GM18499 (cell line): ENCODE measurements around the gene IFNB1.

Experiments
- ATAC-seq: cut with Tn5 transposase; IDR thresholded peaks from one replicate; pipeline ENCODE4 v1.9.1; 2021; ENCODE audit warnings: moderate number of reproducible peaks; ENCODE audit not compliant: insufficient read depth, unreplicated experiment

The IFNB1 gene

DNA sequence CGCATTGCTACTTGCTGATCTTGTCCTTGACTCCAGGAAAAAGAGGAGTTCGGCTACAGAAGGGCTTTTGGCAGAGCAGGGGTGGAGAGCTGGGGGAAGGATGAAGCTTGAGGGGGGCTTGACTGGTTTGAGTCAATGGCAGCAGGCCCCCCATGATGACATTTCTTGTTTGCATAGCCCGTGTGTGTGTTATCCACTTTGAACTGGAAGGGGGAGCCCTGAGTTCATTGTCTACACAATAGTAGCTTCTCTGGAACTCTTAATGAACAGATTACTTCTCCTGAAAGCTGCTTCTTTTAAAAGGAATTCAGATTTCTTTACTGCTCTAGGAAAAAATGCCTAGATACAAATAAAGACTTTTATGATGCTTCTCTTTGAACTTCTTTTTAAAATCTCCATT, 2.3 kb downstream of the IFNB1 start:
- no peak for ATAC-seq

DNA sequence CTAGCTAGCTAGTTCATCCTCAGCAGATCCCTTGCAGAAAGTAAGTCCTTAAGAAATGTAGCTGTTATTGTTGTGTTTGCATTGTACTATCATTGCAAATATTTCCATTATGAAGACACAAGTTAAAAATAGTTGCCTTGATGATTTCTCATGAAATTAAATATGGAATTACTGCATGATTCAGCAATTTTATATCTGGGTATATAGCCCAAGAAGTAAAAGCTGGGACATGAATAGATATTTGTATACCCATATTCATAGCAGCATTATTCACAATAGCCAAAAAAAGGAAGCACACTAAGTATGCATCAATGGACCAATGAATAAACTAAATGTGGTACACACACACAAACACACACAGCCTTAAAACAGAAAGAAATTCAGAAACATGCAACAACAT, 6.8 kb downstream of the IFNB1 start:
- ATAC-seq, result no peak

DNA sequence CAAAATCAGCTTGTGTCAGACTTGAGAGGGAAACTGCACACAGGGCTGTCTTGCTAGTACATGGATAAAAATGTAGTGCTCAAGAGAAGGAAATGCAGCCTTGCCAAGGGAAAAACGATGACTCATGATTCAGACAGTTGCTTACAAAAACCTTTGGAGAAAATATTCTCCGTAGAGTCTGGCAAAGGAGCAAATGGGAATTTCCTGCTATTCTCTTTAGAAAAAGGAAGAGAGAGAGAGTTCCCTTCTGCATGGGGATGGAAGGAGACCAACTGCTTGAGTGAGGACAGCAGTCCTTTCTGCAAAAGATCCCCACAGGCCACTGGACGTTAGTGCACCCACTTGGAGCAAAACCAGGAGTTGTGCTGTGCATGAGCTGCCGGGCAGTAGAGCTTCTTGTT, 7.6 kb downstream of the IFNB1 start:
- ATAC-seq, result no peak

DNA sequence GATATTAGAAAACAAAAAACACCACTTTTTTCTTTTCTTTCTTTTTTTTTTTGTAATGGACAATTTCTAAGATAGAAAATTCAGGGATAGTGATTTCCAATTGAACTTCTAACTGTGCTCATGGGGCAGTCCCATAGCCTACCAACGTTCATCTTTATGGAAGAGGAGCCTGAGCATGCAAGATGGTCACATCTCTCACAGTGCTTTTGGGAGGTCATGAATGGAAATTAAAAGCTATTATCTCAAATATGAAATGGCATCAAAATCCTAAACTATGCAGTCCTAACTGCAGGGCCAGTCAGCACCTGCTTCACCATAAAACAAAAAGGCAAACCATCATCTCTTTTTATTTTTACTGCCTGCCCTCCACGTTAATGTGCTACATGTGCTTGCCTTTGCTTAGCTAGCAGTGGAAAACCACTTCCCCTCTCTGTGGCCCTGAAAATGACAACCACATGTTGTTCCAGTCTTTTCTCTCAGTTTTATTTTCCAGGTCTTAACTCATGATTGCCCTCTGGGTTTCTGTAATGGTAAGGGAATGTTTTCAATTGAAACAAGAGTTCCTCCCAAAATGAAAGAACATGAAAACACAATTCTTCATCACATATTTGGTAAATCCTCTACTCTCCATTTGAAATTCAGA, 16.7 kb downstream of the IFNB1 start:
- ATAC-seq, result no peak

DNA sequence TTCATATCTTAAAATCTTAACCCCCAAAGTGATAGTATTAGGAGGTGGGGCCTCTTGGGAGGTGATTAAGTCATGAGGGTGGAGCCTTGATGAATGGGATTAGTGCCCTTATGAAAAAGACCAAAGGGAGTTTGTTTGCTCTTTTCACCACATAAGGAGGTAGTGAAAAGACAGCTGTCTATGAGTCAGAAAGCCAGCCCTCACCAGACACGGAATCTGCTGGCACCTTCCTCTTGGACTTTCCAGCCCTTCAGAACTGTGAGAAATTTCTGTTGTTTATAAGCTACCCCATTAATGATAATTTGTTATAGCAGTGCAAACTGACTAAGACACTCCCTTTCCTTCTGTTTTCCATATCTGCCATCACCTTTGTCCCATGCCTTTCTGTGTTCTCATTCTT, 20.8 kb downstream of the IFNB1 start:
- ATAC-seq, result no peak

DNA sequence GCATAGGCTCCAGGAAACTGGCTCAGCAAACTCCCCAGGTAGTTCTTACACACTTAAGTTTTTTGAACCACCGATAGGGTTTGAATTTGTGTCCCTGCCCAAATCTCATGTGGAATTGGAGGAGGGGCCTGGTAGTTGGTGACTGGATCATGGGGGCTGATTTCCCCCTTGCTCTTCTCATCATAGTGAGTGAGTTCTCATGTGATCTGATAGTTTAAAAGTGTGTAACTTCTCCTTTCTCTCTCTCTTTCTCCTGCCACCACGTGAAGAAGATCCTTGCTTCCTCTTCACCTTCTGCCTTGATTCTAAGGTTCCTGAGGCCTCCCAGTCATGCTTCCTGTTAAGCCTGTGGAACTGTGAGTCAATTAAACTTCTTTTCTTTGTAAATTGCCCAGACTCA, 23.9 kb downstream of the IFNB1 start:
- ATAC-seq, result no peak

DNA sequence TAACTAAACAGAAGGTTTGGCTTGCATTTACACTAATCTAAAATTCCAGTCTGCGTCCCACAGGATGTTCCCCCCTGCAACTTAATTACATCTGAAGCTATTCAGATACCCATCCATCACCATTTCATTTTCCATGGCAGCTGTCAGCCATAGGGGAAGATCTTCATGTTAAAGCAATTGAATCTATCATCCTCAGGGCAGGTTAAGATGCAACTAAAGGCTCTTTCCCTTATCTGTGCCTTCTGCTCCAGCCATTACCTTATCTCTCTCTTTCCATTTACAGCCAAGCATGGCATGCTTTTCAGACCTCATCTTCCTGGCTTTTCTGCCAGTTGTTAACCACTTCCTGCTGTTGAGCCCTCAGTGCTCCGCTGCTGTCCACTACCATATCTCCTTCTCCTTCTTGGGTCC, 30.5 kb downstream of the IFNB1 start:
- no peak for ATAC-seq

DNA sequence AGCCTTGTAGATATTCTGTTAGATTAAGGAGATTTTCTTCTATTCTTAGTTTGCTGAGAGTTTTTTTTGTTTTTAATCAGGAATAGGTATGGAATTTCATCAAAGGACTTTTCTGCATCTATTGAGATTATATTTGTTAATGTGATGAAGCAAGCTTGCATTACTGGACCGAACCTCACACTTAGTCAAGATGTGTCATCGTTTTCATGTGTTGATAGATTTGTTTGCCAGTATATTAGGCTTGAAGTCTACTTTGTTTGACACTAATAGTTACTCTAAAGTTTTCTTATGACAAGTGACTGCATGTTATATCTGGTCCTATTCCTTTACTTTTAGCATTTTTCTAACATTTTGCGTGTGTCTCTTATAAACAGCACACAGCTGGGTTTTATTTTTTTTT, 33.9 kb downstream of the IFNB1 start:
- no peak for ATAC-seq

DNA sequence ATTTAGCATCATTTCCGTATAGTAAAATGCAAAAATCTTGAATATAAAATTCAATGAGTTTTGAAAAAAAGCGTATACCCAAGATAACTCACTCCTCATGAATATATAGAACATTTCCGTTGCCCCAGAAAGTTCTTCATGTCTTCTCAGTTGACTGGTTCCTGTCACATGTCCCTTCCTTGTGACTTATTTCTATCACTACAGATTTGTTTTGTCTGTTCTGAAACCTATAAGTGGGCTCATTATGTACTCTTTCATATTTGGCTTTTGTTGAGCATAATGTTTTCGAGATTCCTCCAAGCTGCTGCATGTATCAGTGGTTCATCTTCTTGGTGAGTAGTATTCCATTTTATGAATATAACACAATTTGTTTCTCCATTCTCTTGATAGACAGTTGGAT, 35.3 kb downstream of the IFNB1 start:
- no peak for ATAC-seq

DNA sequence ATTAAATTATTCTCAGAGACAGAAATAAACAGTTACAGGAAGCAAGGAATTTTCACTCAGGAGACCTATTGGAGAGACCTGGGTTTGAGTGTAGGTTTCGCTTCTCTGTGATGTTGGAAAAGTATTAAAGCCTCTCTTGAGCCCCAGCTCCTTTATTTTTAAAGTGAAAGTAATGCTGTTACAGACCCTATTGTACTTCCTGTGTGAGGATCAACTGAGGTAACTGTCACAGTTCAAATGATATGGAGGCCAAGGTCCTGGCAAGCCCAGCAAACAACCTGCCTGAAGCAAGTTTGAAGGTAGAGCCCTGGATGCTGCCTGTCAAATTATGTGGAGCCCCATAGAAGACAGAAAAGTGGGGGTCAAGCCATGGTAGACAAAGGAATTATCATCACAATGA, 38.4 kb downstream of the IFNB1 start:
- no peak for ATAC-seq

DNA sequence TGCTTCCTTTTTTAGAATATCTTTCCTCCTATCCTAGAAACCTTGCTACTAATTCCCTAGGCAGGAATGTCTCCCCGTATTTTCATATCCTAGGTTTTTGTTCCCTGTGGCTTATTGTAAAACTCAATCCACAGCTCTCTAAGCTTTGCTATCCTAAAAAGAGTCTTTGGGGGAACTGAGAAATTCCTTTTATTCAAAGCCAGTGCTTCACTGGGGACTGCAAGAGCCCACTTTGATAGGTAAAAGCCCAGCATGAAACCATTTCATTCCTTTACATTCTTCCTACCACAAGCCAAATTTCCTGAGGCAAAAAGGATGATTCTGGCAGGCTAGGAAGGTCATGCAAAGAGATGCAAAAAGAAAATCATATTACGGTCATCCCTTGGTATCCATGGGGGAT, 40.5 kb downstream of the IFNB1 start:
- no peak for ATAC-seq

DNA sequence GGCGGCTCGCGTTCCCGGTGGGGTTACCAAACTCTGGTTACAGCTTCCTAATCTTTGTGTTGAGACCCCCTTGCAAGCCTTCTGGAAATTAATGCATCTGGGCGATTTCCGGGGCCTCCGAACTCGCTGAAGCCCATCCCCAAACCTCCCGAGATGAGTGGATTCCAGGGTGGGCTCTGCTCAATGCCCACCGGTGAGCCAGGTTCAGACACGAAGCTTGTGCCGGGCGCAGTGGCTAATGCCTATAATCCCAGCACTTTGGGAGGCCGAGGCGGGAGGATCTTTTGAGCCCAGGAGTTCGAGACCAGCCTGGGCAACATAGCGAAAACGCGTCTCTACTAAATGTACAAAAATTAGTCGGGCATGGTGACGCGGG, 45.9 kb downstream of the IFNB1 start:
- ATAC-seq, result no peak

DNA sequence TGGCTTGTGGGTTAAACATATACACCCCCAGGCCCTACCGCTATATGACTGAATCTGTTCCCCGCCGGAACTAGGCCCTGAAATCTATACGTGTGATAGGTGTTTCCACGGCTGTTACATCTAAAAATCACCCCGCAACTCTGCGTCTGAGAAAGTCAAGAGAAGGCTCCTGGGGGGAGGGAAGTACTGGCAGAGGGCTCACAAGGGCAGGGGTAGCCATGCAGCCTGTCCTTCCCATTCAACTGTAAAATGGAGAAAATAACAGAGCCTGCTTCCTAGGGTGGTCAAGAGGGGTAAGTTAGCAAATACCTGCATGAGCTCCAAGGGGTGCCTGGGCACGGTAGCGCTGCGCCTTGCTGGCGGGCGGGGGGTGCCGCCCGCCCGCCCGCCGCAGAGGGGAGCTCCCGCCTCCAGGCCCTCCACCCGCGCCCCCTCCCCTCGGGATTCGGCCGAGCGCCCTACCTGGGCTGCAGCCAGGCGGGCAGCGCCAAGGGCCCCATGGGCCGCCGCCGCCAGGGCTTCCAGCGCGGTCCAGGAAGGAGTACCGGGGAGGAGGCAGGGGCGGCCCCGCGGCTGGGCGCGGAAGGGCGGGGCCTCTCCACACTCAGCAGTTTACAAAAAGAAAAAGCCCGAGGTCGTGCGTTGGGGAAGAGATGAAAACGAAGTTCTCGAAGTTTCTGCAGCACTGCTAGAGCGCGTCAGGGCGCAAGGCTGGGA, 46.5 kb downstream of the IFNB1 start, which contains the start of gene HACD4:
Gene HACD4, minus strand, starts transcription at position 550 of the 717 bp plus-strand sequence. Its CDS starts 50 bp downstream, at position 500.
- ATAC-seq, result no peak

DNA sequence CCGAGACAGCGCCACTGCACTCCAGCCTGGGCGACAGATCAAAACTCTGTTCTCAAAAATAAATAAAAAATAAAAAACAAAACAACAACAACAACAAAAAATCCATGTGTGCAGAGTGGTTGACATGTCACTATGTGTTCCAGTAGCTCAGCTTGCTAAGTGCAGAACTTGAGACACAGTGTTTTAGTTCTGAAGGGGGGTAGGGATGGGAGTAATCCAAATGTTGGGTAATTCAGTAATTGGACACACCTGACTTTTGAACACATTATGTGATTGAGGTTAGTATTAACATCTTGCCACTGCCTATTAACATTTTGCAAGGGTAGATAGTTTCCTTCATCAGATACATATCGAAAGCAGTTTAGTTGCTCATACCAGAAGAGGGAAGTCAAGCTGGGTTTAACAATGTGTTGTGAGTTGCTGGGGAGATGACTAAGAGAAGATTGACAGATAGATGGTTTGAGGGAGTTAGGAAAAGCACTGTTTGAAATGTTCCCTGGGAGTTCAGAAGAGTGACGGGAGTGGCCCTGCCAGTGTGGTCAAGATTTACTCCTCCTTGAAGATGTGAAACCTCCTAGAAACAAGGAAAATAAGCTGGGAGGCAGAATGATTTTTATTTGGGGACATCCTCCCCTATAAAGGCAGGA, 47.2 kb downstream of the IFNB1 start:
- peak; percentile 85 for ATAC-seq

DNA sequence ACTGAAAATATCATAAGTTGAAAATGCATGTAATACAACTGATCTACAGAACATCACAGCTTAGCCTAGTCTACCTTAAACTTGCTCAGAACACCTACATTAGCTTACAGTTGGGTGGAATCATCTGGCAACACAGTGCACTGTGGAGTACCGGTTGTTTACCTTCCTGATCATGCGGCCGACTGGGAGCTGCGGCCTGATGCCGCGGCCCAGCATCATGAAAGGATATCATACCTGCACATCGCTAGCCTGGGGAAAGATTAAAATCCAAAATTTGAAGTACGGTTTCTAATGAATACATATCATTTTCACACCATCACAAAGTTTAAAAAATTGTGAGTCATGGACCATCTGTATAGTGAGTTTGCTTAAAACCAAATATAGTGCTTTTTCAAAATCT, 48.1 kb downstream of the IFNB1 start:
- no peak for ATAC-seq

DNA sequence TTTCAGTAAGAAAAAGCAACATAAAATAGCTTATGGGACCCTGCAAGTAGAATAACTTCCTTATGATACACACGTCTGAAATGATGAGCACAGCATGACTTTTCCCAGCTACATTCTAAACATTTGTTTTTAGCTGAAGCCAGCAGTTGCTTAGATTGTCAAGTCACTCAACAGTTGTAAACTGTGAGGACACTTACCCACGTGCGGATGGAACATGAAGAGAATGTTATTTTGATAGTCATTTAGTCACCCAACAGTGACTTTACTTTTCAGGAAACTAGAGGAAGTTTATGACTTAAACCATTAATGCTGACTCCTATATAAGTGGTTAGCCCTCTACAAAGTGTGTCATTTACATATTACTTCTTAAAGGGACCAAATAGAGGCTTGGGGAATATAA, 49.3 kb downstream of the IFNB1 start:
- no peak for ATAC-seq

DNA sequence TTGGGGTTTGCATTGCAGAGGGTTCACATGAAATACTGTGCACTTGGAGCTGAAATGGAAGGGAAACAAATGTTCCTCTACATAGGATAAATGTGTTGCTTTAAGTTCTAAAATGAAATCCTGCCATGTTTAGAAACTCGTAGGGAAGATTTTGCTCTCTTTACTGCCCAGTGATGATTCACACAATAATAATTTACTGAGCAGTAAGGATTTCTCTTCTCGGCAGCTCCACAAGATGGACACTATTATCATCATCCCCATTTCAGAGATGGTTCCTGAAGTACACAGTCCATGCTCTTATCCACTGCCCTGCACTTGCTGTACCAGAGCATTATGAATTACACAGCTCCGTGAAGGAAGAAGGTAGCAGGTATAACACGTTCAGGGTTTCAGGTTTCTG, 50.4 kb downstream of the IFNB1 start:
- no peak for ATAC-seq
